K562 (cell line): ENCODE results near the gene OR52I2.

Experiments used
- CTCF ChIP-seq, 3 experiments: IDR thresholded peaks in 2 of 3; conservative IDR thresholded peaks in 1 of 3; 2 replicates each; pipeline ENCODE4 v1.5.1; 2011 to 2012; ENCODE audit warnings: low read length in 3 of 3, mild to moderate bottlenecking in 3 of 3, control low read depth in 2 of 3, improper control_type of control experiment in 1 of 3, inconsistent platforms in 1 of 3, low read depth in 1 of 3, mixed read lengths in 1 of 3, moderate library complexity in 1 of 3; ENCODE audit not compliant: insufficient read depth in 2 of 3
- SPI1 ChIP-seq: IDR thresholded peaks from 2 replicates; pipeline ENCODE4 v1.6.1; 2011; ENCODE audit warnings: low read depth, low read length, control low read depth, borderline replicate concordance

GRCh38 chr11:4605057-4605456 lies 23.5 kb downstream of the OR52I2 start:
- TF ChIP-seq SPI1 (no peak), CTCF (IDR thresholded peaks at IDR 0.05 in 2 of 3, conservative IDR thresholded peaks at IDR 0.05 in 1 of 3; ENCODE audit: insufficient read depth in 2 of 3, low read depth in 1 of 3, low read length in 3 of 3) (no peak)
